ENCODE measurements around the gene GPC6. TPM values are rescaled to one million over a fixed set of nuclear protein-coding genes. Genes with fewer than 3 reads are reported as not detected.

Gene GPC6
- total and polyA plus RNA-seq, 12 donors, result 0.15 to 5.4 (median 2.5) TPM

DNA sequence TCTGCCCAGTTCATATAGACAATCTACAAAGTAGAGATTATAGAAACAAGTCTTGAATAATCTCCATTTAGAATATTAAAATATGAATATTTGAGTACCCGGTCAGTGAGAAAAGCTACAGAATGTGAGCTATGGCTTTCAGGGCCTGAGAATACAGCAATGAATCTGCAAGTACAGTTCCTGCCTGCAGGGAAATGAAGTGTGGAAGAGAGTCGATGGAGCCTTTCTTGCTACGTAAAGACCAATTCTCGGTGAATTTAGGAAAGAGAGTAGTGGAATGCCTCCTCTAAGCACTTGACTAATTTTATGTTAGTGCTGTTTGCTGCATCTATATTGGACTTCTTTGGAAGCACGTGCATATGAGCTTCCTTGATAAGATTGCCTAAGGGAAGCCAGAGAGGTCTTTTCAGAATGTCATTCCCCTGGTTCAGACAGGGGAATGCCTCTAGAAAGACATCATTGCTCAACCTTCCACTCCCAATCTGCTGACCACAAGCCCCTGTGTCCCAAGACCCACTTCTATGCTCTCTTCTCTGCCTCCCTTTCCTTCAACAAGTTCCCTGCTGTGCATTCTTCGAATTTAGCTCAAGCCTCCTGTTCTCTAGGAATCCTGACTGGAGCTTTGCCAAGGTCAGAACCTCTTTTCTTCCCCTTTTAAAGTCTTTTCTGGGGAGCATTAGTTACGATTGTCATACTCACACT lies 41.9 kb downstream of the GPC6 start:
- H3K4me3 ChIP-seq, result no peak overlapping the region
- no peaks in the 10 kb centered on the region for H3K36me3 ChIP-seq
- DNase-seq, result no peak
- no peaks in the 10 kb centered on the region for H3K4me1 ChIP-seq
- TF ChIP-seq, protein P1, sequence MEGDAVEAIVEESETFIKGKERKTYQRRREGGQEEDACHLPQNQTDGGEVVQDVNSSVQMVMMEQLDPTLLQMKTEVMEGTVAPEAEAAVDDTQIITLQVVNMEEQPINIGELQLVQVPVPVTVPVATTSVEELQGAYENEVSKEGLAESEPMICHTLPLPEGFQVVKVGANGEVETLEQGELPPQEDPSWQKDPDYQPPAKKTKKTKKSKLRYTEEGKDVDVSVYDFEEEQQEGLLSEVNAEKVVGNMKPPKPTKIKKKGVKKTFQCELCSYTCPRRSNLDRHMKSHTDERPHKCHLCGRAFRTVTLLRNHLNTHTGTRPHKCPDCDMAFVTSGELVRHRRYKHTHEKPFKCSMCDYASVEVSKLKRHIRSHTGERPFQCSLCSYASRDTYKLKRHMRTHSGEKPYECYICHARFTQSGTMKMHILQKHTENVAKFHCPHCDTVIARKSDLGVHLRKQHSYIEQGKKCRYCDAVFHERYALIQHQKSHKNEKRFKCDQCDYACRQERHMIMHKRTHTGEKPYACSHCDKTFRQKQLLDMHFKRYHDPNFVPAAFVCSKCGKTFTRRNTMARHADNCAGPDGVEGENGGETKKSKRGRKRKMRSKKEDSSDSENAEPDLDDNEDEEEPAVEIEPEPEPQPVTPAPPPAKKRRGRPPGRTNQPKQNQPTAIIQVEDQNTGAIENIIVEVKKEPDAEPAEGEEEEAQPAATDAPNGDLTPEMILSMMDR (IDR thresholded peaks at IDR 0.05), result no peak
- H3K27ac ChIP-seq, result no peak overlapping the region
- H3K9me3 ChIP-seq, result no peaks in the 10 kb centered on the region
- WGBS, 2 donors, result 68 to 77% methylated on average over 7 of the region's 7 CpGs
- no peaks in the 10 kb centered on the region for H3K27me3 ChIP-seq
- ATAC-seq, result no peak
- intact Hi-C loops (cut with DNase I), result no loop called here

DNA sequence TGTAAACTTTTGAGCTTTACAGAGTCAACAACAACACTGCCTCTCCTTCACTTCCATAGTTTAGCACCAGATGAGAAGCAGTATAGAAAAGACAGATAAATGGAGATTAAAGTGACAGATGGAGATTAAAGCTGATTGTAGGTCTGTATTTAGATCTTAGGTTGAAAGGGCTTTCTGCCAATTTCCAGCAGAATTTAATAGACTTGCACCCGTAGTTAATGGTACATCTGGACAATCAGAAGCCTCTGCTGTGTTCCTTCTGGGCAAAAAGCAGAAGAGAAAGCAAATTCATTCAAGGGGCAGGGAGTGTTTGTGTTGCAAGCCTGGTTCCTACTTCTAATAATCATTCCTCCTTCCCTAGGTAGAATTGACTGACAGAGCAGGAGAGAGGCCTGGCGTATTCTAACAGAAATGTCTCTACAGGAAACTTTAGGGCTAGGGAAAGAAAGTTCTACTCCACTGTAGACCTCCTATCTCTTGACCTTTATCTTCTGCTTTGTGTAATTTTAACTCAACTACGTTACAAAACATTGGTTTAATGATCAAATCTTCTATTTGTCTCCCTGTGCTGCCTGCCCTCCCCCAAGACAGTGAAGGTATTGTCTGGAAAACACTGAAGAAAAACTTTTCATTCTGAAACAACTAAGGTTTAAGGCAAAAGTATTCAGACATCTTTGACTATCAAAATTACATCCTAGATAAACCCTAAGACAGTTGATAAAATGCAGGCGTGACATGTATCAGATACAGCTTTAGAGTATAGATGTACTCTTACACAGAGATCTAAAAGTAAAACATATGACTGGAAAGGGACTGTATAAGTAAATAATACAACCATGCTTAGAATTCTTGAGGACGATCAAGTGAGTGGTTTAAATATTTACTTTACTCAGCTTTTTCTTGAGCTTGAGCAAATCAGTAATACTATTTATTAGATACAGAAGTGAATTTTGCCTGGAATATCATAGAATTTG lies 44.4 kb downstream of the GPC6 start:
- Histone ChIP-seq H3K4me3 (no peak overlapping the region), H3K27me3 (no peaks in the 10 kb centered on the region), H3K36me3 (no peaks in the 10 kb centered on the region), H3K27ac (no peak overlapping the region), H3K4me1 (no peaks in the 10 kb centered on the region), H3K9me3 (no peaks in the 10 kb centered on the region)
- ATAC-seq (no peak), DNase-seq (no peak)
- intact Hi-C loops (cut with DNase I), result no loop called here
- TF ChIP-seq, protein P1 (IDR thresholded peaks at IDR 0.05), result no peak
- 53 to 61% methylated on average over 5 of the region's 5 CpGs for WGBS, 2 donors

DNA sequence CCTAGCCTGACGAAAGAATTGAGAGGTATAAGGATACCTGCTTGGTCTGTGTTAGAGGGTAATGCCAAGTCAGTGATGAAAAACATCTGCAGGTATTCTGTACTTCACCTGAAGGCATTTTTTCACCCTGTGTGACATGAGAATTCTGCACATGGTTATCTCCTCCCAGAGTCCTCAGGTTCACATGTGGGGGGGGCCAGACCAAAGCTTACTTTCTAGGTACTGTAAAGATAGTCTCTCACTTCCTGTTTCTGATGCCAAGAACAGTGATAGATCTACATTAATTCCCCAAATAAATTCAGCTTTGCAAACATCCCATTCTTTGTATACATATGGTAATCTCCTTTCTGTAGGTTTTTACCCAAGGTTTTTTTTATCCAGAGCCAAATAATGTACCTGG lies 53.4 kb downstream of the GPC6 start:
- Histone ChIP-seq H3K9me3 (no peaks in the 10 kb centered on the region), H3K27me3 (no peaks in the 10 kb centered on the region), H3K27ac (no peak overlapping the region), H3K4me3 (no peak overlapping the region), H3K4me1 (no peaks in the 10 kb centered on the region), H3K36me3 (no peaks in the 10 kb centered on the region)
- TF ChIP-seq, protein P1 (IDR thresholded peaks at IDR 0.05), result no peak
- DNase-seq (no peak), ATAC-seq (no peak)
- intact Hi-C loops (cut with DNase I), result no loop called here
- WGBS, 2 donors, result 73 to 85% methylated on average over 1 of the region's 1 CpG

DNA sequence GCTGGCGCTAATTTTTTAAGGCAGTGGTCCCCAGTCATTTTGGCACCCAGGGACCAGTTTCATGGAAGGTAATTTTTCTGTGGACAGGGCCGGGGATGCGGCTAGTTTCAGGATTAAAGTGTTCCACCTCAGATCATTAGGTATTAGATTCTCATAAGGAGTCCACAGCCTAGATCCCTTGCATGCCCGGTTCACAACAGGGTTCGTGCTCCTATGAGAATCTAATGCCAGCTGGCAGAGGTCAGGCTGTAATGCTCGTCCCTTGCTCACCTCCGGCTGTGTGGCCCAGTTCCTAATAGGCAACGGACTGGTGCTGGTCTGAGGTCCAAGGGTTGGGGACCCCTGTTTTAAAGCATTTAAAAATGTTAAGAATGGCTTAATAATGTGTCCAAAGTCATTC lies 54.1 kb downstream of the GPC6 start:
- DNase-seq (no peak), ATAC-seq (no peak)
- Histone ChIP-seq H3K27me3 (no peaks in the 10 kb centered on the region), H3K36me3 (no peaks in the 10 kb centered on the region), H3K9me3 (no peaks in the 10 kb centered on the region), H3K27ac (no peak overlapping the region), H3K4me3 (no peak overlapping the region), H3K4me1 (no peaks in the 10 kb centered on the region)
- intact Hi-C loops (cut with DNase I), result no loop called here
- TF ChIP-seq, protein P1 (IDR thresholded peaks at IDR 0.05), result no peak
- WGBS, 2 donors, result 93% methylated on average over 8 of the region's 8 CpGs

All from heart right ventricle (tissue), 16 donors.